Measurements from ENCODE around the gene CCNG1. TPM values are rescaled to one million over a fixed set of nuclear protein-coding genes. Genes with fewer than 3 reads are reported as not detected.
"Not testable (repeated sequence)": the region's sequence is repeated elsewhere in the genome, so short reads cannot be mapped to it uniquely, and the experiment has no call there.

CCNG1 gene
- total RNA-seq, result 53.0 TPM

GRCh38 chr5:163437309-163438182, at the start of gene CCNG1:
TSS of gene CCNG1 (plus strand) at chr5:163437595. CDS start at chr5:163439257, 1,662 bp downstream.
- intact Hi-C loops (cut with DNase I), result no loop called here
- Histone ChIP-seq H3K9me3 (no peaks in the 10 kb centered on the region), H3K36me3 (peaks cover 0 to 18% of the 10 kb centered on the region in 2 donors), H3K27ac (peak within 1 kb of the TSS; percentile 92), H3K4me1 (peaks cover 36% of the 10 kb centered on the region), H3K4me3 (peak within 1 kb of the TSS; percentile 81 to 90), H3K27me3 (no peaks in the 10 kb centered on the region)
- DNase-seq (ENCODE audit: extremely low spot score in 2 of 2), result peak in 1 of 2 donors; percentile 96
- peak in 1 of 2 donors; percentile 44 for TF ChIP-seq POLR2A (IDR thresholded peaks at IDR 0.05)
- peak; percentile 26 to 89 for TF ChIP-seq POLR2AphosphoS5 (IDR thresholded peaks at IDR 0.05; ENCODE audit: insufficient read depth in 1 of 2, low read depth in 1 of 2)
- TF ChIP-seq CTCF (IDR thresholded peaks at IDR 0.05), result no peak

- H3K4me1 ChIP-seq, result no peaks in the 10 kb centered on the region
- H3K27me3 ChIP-seq, result no peaks in the 10 kb centered on the region
- H3K4me3 ChIP-seq, result no peak overlapping the region
- H3K9me3 ChIP-seq, result no peaks in the 10 kb centered on the region
- intact Hi-C loops (cut with DNase I), result no loop called here
- DNase-seq (ENCODE audit: extremely low spot score in 2 of 2), result no peak
- no peak overlapping the region for H3K27ac ChIP-seq
- TF ChIP-seq POLR2A (IDR thresholded peaks at IDR 0.05), result no peak
- TF ChIP-seq POLR2AphosphoS5 (IDR thresholded peaks at IDR 0.05; ENCODE audit: insufficient read depth in 1 of 2, low read depth in 1 of 2), result no peak
- TF ChIP-seq CTCF (IDR thresholded peaks at IDR 0.05), result no peak
- no peaks in the 10 kb centered on the region for H3K36me3 ChIP-seq
Observed at GRCh38 chr5:163395792-163396191, 41.6 kb upstream of the CCNG1 start.

GRCh38 chr5:163396818-163397340, 40.5 kb upstream of the CCNG1 start:
- H3K27ac ChIP-seq; H3K9me3 ChIP-seq; DNase-seq (ENCODE audit: extremely low spot score in 2 of 2); H3K4me1 ChIP-seq; intact Hi-C loops (cut with DNase I); H3K27me3 ChIP-seq; H3K4me3 ChIP-seq; H3K36me3 ChIP-seq: not testable (repeated sequence)

GRCh38 chr5:163397354-163397753, 40.0 kb upstream of the CCNG1 start:
- H3K27me3 ChIP-seq, result no peaks in the 10 kb centered on the region
- H3K9me3 ChIP-seq, result no peaks in the 10 kb centered on the region
- DNase-seq (ENCODE audit: extremely low spot score in 2 of 2), result no peak

GRCh38 chr5:163399923-163400322, 37.5 kb upstream of the CCNG1 start:
- no peaks in the 10 kb centered on the region for H3K27me3 ChIP-seq
- no peak overlapping the region for H3K4me3 ChIP-seq
- no peak for TF ChIP-seq POLR2AphosphoS5 (IDR thresholded peaks at IDR 0.05; ENCODE audit: insufficient read depth in 1 of 2, low read depth in 1 of 2)
- TF ChIP-seq CTCF (IDR thresholded peaks at IDR 0.05), result no peak
- TF ChIP-seq POLR2A (IDR thresholded peaks at IDR 0.05), result no peak
- no peaks in the 10 kb centered on the region for H3K36me3 ChIP-seq
- intact Hi-C loops (cut with DNase I), result no loop called here
- no peaks in the 10 kb centered on the region for H3K9me3 ChIP-seq
- H3K27ac ChIP-seq, result no peak overlapping the region
- H3K4me1 ChIP-seq, result no peaks in the 10 kb centered on the region
- no peak for DNase-seq (ENCODE audit: extremely low spot score in 2 of 2)

More at GRCh38 chr5:163397354-163397753, 40.0 kb upstream of the CCNG1 start:
- intact Hi-C loops (cut with DNase I), result no loop called here
- no peaks in the 10 kb centered on the region for H3K4me1 ChIP-seq
- H3K27ac ChIP-seq, result no peak overlapping the region
- no peak overlapping the region for H3K4me3 ChIP-seq
- H3K36me3 ChIP-seq, result no peaks in the 10 kb centered on the region
- TF ChIP-seq POLR2A (IDR thresholded peaks at IDR 0.05), result no peak
- TF ChIP-seq CTCF (IDR thresholded peaks at IDR 0.05), result no peak
- no peak for TF ChIP-seq POLR2AphosphoS5 (IDR thresholded peaks at IDR 0.05; ENCODE audit: insufficient read depth in 1 of 2, low read depth in 1 of 2)
